ENCODE data around the gene POLR2E.
"Not testable (repeated sequence)": the region's sequence is repeated elsewhere in the genome, so short reads cannot be mapped to it uniquely, and the experiment has no call there.

Gene POLR2E

DNA sequence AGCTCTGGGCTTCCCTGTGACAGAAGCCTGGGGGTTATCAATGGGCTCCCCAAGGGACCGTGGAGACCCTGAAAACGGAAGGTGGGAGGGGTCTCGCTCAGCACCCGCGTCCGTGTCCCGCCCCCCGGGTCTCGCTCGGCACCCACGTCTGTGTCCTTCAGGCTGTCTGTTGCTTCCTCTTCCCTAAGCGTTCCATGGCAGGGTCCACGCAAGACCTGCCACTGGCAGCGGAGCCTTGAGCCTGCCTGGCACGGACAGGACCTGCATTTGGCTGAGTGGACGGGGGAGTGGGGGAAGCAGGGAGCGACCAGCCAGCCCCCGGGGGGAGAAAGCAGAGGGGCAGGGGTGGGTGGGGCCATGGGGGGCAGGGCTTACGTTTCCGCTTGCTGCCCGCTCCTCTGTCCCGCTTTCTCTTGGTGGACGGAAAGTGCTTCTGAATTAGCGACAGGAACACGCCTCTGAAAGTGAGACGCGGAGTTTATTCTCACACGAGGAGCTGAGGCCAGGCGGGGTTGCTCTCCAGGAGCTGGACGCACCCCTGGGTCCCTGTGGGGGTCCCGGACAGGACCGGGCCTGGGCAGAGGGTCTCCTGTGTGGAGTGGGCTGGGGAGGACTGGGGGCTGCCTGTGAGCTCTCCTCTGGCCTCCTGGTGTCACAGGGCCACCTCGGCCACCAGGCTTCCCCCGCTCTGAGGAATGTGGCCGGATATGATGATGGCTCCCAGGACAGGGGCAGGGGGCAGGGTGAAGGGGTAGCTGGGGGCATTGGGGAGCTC is 20.7 kb upstream of the POLR2E start:
- H4K20me1 ChIP-seq = peaks cover 18 to 100% (median 23%) of the 10 kb centered on the region in 11 experiments; a peak in 21 of 22 replicates
- H3K4me3 ChIP-seq = no peak overlapping the region
- H3K9me3 ChIP-seq (replicated peaks in 1 of 11) = no peaks in the 10 kb centered on the region
- no peak for TF ChIP-seq Cebpa-rat (IDR thresholded peaks at IDR 0.05)
- H3K27ac ChIP-seq = no peak overlapping the region
- no peaks in the 10 kb centered on the region for H3K27me3 ChIP-seq
- H3K4me2 ChIP-seq = no peak overlapping the region
- H3K4me1 ChIP-seq = peaks cover 7 to 26% (median 18%) of the 10 kb centered on the region in 10 experiments
- H3K9ac ChIP-seq = peak overlapping the region in 2 of 11 experiments; percentile 34 to 45; a peak in 3 of 22 replicates
- peaks cover 64 to 95% (median 80%) of the 10 kb centered on the region in 11 experiments for H3K36me3 ChIP-seq

DNA sequence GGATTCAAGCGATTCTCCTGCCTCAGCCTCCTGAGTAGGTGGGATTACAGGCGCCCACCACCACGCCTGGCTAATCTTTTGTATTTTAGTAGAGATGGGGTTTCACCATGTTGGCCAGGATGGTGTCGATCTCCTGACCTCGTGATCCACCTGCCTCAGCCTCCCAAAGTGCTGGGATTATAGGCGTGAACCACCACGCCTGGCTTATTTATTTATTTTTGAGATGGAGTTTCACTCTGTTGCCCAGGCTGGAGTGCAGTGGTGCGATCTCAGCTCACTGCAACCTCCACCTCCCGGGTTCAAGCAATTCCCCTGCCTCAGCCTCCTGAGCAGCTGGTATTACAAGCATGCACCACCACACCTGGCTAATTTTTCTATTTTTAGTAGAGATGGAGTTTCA is 19.6 kb upstream of the POLR2E start:
- H3K27me3 ChIP-seq; H3K9me3 ChIP-seq (replicated peaks in 1 of 11); H3K4me2 ChIP-seq; H3K4me3 ChIP-seq; H3K9ac ChIP-seq; H3K27ac ChIP-seq: not testable (repeated sequence)
- peaks cover 24 to 100% (median 34%) of the 10 kb centered on the region in 11 experiments; a peak in 21 of 22 replicates for H4K20me1 ChIP-seq
- H3K4me1 ChIP-seq = peaks cover 7 to 26% (median 18%) of the 10 kb centered on the region in 10 experiments
- peaks cover 52 to 95% (median 80%) of the 10 kb centered on the region in 11 experiments for H3K36me3 ChIP-seq

DNA sequence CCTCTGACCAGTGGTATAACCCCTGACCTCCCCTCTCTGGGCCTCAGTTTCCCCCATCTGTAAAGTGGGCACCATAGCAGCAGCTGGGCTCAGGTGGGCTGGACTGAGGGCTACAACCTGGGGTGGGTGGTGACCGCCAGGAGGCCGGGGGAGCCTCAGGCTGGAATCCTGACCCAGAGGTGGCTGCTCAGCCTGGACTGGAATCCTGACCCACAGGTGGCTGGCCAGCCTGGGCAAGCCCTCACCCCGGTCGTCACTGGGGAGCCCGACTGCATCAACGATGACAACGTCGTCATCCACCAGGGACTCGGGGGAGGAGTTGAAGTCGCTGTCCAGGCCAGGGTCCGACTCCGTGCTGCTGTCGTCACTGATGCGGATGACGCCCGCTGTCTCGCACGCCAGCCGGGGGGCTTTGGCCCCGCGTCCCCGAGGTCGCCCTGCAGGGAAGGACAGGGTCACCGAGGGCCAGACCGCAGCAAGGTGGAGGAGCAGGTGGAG is 18.9 kb upstream of the POLR2E start:
- H3K4me3 ChIP-seq = no peak overlapping the region
- peak overlapping the region in 9 of 11 experiments; percentile 1 to 70 (median 33); a peak in 7 of 22 replicates for H3K9ac ChIP-seq
- peaks cover 27 to 100% (median 41%) of the 10 kb centered on the region in 11 experiments; a peak in 21 of 22 replicates for H4K20me1 ChIP-seq
- no peaks in the 10 kb centered on the region for H3K27me3 ChIP-seq
- no peak for TF ChIP-seq Cebpa-rat (IDR thresholded peaks at IDR 0.05)
- H3K36me3 ChIP-seq = peaks cover 48 to 93% (median 78%) of the 10 kb centered on the region in 11 experiments
- peak overlapping the region; percentile 50 to 88 (median 70); a peak in 21 of 22 replicates for H3K4me2 ChIP-seq
- peaks cover 7 to 28% (median 20%) of the 10 kb centered on the region in 10 experiments for H3K4me1 ChIP-seq
- H3K27ac ChIP-seq = peak overlapping the region in 5 of 11 experiments; percentile 12 to 47 (median 36); a peak in 4 of 22 replicates
- H3K9me3 ChIP-seq (replicated peaks in 1 of 11) = no peaks in the 10 kb centered on the region

DNA sequence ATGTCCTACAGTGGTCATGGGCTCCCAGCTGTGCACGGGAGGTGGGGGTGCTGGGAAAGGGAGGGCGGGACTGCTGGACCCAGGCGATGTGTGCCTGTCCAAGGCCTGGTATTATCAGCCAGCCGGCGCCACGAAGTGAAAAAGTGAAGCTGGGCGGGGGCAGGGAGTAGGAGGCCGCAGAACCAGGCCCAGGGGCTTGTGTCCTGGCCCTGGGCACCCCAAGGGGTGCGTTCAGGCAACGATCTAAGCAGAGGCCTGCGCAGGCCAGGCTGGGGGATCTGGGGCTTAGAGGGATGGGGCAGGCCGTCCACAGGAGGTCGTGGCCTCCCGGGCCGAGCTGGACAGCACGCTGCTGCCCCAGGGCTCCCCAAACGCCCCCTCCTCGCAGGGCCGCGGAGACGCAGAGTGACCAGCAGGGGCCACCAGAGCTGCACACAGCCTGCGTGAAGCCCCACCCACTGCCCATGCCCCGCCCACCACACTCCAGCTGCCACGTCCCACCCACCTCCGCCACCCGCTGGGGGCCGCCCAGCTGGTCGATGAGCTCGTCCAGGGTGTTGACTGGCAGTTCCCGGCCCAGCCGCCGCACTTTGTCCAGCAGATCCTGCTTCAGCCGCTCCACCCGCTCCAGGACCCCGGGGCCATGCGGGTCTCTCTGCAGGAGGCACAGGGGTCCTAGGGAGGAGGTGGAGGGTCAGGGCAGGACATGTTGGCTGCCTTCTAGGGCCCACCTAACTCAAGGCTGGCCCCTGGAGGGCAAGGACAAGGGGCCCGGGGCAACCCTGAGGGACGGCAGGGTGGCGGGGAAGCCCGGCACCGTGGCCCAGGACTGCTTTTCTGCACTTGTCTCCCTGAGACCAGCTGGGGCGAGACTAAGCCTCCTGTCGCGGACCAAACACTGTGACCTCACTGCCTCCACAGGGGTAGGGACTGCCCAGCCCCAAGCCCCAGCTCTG is 18.1 kb upstream of the POLR2E start:
- 0 out of 20 replicates have a peak overlapping the region, but pooled peaks of 1 of the 10 experiments have one; percentile 9 for H3K4me3 ChIP-seq

DNA sequence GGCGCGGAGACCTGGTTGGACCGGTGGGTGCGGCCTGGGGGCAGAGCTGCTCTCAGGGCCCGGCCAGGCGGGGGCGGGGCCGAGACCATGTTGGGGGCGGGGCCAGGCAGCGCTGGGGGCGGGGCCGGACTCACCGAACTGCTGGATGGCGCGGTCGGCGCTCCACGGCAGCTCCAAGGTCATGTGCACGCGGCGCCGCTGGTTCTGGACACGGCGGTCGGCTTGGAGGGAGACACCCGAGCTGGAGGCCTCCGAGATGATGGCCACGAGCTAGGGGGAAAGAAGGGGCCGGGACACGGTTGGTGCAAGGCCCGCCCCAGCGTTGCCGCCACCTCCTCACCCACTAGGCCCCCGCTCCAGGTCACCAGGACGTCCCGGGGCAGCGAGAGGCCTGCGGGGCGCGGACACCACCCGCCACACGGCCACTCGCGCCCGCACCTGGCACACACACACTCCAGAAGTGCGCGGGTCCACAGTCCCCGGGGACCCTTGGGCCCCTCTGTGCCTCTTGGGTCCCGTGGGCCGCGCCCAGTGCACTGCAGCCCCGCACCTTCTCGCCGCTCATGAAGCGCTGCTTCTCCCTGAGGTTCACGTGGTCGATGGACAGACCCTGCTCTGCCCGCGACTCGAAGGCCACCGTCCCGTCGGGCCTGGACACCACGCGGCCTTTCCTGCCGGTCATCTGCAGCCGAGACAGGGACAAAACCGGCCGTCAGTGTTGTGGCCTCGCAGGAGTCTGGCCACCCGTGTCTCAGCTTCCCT is 17.3 kb upstream of the POLR2E start:
- no peak for TF ChIP-seq Cebpa-rat (IDR thresholded peaks at IDR 0.05)
- peaks cover 17 to 39% (median 31%) of the 10 kb centered on the region in 10 experiments for H3K4me1 ChIP-seq
- no peak overlapping the region for H3K4me3 ChIP-seq
- H3K27me3 ChIP-seq = no peaks in the 10 kb centered on the region
- H3K4me2 ChIP-seq = peak overlapping the region in 5 of 11 experiments; percentile 6 to 69 (median 32); a peak in 6 of 22 replicates
- peaks cover 45 to 91% (median 73%) of the 10 kb centered on the region in 11 experiments for H3K36me3 ChIP-seq
- H3K27ac ChIP-seq = peak overlapping the region in 4 of 11 experiments; percentile 11 to 40 (median 27); a peak in 3 of 22 replicates
- H4K20me1 ChIP-seq = peaks cover 36 to 100% (median 54%) of the 10 kb centered on the region in 11 experiments
- no peaks in the 10 kb centered on the region for H3K9me3 ChIP-seq (replicated peaks in 1 of 11)
- H3K9ac ChIP-seq = 0 out of 22 replicates have a peak overlapping the region, but pooled peaks of 1 of the 11 experiments have one; percentile 33

More for the DNA sequence above, 18.1 kb upstream of the POLR2E start:
- peaks cover 47 to 93% (median 76%) of the 10 kb centered on the region in 11 experiments for H3K36me3 ChIP-seq
- H3K9ac ChIP-seq = peak overlapping the region; percentile 1 to 70 (median 33); a peak in 10 of 22 replicates
- H3K27me3 ChIP-seq = no peaks in the 10 kb centered on the region
- H3K27ac ChIP-seq = peak overlapping the region in 7 of 11 experiments; percentile 12 to 47 (median 40); a peak in 8 of 22 replicates
- peaks cover 11 to 33% (median 25%) of the 10 kb centered on the region in 10 experiments for H3K4me1 ChIP-seq
- H3K4me2 ChIP-seq = peak overlapping the region; percentile 50 to 88 (median 70)
- H4K20me1 ChIP-seq = peaks cover 30 to 100% (median 47%) of the 10 kb centered on the region in 11 experiments; a peak in 21 of 22 replicates
- no peaks in the 10 kb centered on the region for H3K9me3 ChIP-seq (replicated peaks in 1 of 11)
- TF ChIP-seq Cebpa-rat (IDR thresholded peaks at IDR 0.05) = no peak

DNA sequence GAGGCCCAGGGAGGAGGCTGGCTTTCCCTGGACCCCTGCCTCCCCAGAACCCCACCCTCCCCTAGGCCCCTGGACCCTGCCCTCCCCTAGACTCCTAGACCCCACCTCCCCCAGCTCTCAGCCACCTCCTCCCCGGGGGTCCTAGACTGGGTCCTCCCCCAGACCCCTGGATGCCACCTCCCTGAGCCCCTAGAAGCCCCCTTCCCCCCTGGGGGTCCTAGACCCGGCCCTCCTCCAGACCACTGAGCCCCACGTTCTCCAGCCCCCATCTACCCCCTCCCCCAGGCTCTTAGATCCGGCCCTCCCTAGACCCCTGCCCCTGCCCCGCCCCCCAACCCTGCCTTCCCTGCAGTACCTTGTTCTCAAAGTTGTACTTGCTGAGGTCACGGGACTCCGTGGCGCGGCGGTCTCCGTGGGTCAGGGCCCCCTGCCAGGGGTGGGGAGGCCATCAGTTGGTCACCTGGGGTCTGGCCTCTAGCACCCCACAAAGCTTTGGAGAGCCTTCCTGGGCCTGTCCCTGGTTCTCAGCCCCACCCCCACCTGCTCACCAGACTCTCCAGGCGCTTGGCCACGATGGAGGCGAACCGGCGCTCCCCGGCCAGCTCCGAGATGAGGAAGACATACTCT is 16.6 kb upstream of the POLR2E start:
- H3K9ac ChIP-seq = no peak overlapping the region
- no peaks in the 10 kb centered on the region for H3K9me3 ChIP-seq (replicated peaks in 1 of 11)
- H4K20me1 ChIP-seq = peaks cover 43 to 100% (median 61%) of the 10 kb centered on the region in 11 experiments
- no peak overlapping the region for H3K27ac ChIP-seq
- peaks cover 45 to 91% (median 73%) of the 10 kb centered on the region in 11 experiments for H3K36me3 ChIP-seq
- TF ChIP-seq Cebpa-rat (IDR thresholded peaks at IDR 0.05) = no peak
- no peak overlapping the region for H3K4me2 ChIP-seq
- H3K27me3 ChIP-seq = no peaks in the 10 kb centered on the region
- no peak overlapping the region for H3K4me3 ChIP-seq
- peaks cover 24 to 46% (median 38%) of the 10 kb centered on the region in 10 experiments for H3K4me1 ChIP-seq

DNA sequence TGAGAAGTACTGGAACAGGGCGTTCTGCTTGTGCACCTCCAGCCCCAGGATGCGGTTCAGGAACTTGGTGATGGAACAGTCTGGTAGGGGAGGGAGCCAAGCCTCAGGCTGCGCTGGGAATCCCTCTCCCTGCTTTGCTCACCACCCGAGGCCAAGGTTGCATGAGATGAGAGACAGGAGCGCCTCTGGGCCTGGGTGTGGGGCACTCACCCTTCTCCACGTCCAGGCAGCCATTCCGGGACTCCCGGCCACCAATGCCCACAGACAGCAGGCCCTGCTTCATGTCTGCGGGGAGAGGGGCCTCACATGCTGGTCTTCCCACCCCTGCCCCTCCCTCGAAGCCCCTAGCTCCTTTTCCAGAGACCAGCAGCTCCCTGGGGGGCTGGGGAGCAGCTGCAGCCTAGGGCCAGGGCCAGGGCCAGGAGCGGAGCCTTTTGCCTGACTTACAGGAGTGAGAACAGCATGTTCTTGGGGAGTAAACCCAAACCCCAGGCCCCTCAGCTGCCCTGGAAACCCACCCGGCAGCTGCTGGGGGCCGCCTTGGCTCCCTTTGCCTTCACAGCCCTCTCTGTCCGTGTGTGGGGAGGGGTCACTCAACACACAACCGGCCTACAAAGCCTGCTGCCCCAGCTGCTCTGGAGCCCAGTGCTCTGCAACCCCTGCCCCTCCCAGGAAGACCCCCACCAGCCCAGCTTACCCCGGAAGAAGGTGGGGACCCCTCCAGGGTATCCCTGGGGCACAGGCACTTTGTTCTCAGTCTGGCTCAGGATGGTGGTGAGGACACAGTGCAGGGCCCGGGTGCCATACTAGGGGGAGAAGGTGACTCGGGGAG is 15.8 kb upstream of the POLR2E start:
- no peak for TF ChIP-seq Cebpa-rat (IDR thresholded peaks at IDR 0.05)
- Histone ChIP-seq H3K27me3 (no peaks in the 10 kb centered on the region), H3K9ac (peak overlapping the region in 4 of 11 experiments; percentile 1 to 27 (median 26); a peak in 2 of 22 replicates), H3K4me2 (no peak overlapping the region), H3K36me3 (peaks cover 45 to 91% (median 73%) of the 10 kb centered on the region in 11 experiments), H3K4me3 (no peak overlapping the region), H4K20me1 (peaks cover 50 to 100% (median 68%) of the 10 kb centered on the region in 11 experiments), H3K27ac (peak overlapping the region in 3 of 11 experiments; percentile 5 to 35 (median 21); a peak in 3 of 22 replicates), H3K4me1 (peaks cover 31 to 52% (median 45%) of the 10 kb centered on the region in 10 experiments), H3K9me3 (replicated peaks in 1 of 11) (no peaks in the 10 kb centered on the region)

Measured in BLaER1 treated with 17β-estradiol and CSF1 and Interleukin-3, amounts not matched to agents 10 nM and 100 nM (cell line).